Lower lobe of right lung (tissue), 2 donors: ENCODE results near the gene DUOX1. TPM values are rescaled to one million over a fixed set of nuclear protein-coding genes. Genes with fewer than 3 reads are reported as not detected.
A peak's percentile ranks its signal among the peaks of the same experiment; 100 is the strongest.

ENCODE experiments used
- ATAC-seq, 2 donors: fragments of 200-7000 bp; cut with Tn5 transposase; one replicate each; pipeline ENCODE4 v1.9.1; 2020 to 2022; ENCODE audit warnings: mild to moderate bottlenecking in 2 of 2, moderate library complexity in 2 of 2
- DNase-seq: peaks from one replicate; pipeline ENCODE4 v3.0.0-alpha.2; 2020
- H3K27ac ChIP-seq: fragments of 200-600 bp; one replicate; pipeline ENCODE4 v1.8.0; 2022
- H3K27me3 ChIP-seq: fragments of 200-600 bp; one replicate; pipeline ENCODE4 v1.8.0; 2022; ENCODE audit warnings: low read depth
- H3K36me3 ChIP-seq: fragments of 200-600 bp; one replicate; pipeline ENCODE4 v1.8.0; 2022; ENCODE audit warnings: mild to moderate bottlenecking
- H3K4me1 ChIP-seq: fragments of 200-600 bp; one replicate; pipeline ENCODE4 v1.8.0; 2022
- H3K4me3 ChIP-seq: fragments of 200-600 bp; one replicate; pipeline ENCODE4 v1.8.0; 2022; ENCODE audit warnings: mild to moderate bottlenecking
- H3K9me3 ChIP-seq: fragments of 200-600 bp; one replicate; pipeline ENCODE4 v1.8.0; 2022
- intact Hi-C: fragments of 100-400 bp; cut with DNase I; formaldehyde crosslinking; loops from one replicate; pipeline ENCODE4 v1.11.0; 2022
- total RNA-seq: library from RNA; stranded (reverse); fragmentation: NEBNext Ultra II Directional; extraction: Animal tissue kit (Norgen Biotek cat#: 25700); gene quantifications from one replicate; pipeline ENCODE4 v1.2.1, GENCODE V29; 2021
- TF ChIP-seq, protein P1 (sequence below): fragments of 200-600 bp; IDR thresholded peaks from one replicate; pipeline ENCODE4 v1.8.0; 2022; ENCODE audit warnings: antibody characterized with exemption, mild to moderate bottlenecking
- donor health status: DM: no; HTN: yes; CAD: no; lungs with severe emphysema.

DUOX1 gene
- total RNA-seq, 1 donor from 2014 or later, result 317 TPM

DNA sequence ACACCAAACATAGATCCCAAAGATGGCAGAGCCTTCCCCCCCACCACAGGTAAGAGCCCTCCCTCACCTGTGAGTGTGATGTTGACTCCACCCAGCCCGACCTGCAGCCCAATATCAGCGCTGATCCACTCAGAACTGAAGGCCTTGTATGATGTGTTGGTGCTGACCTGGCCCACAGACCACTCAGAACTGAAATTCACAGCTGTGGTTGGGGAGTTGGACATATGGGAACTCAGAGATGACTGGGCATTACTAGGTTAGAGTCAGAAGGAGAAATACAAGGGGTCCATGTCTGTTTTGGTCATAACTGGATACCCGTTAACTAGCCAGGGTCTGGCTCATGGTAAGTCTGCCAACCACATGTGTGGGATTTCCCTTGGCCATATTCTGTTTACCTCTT lies 8.8 kb upstream of the DUOX1 start:
- H3K9me3 ChIP-seq, result no peaks in the 10 kb centered on the region
- peaks cover 18% of the 10 kb centered on the region for H3K4me1 ChIP-seq
- H3K4me3 ChIP-seq, result no peak overlapping the region
- DNase-seq (peak; percentile 12), ATAC-seq (no peak)
- peaks cover 35% of the 10 kb centered on the region for H3K27me3 ChIP-seq
- H3K36me3 ChIP-seq, result peaks cover 8% of the 10 kb centered on the region
- intact Hi-C loops, result no loop called here
- no peak overlapping the region for H3K27ac ChIP-seq
- TF ChIP-seq, protein P1, sequence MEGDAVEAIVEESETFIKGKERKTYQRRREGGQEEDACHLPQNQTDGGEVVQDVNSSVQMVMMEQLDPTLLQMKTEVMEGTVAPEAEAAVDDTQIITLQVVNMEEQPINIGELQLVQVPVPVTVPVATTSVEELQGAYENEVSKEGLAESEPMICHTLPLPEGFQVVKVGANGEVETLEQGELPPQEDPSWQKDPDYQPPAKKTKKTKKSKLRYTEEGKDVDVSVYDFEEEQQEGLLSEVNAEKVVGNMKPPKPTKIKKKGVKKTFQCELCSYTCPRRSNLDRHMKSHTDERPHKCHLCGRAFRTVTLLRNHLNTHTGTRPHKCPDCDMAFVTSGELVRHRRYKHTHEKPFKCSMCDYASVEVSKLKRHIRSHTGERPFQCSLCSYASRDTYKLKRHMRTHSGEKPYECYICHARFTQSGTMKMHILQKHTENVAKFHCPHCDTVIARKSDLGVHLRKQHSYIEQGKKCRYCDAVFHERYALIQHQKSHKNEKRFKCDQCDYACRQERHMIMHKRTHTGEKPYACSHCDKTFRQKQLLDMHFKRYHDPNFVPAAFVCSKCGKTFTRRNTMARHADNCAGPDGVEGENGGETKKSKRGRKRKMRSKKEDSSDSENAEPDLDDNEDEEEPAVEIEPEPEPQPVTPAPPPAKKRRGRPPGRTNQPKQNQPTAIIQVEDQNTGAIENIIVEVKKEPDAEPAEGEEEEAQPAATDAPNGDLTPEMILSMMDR, result no peak

DNA sequence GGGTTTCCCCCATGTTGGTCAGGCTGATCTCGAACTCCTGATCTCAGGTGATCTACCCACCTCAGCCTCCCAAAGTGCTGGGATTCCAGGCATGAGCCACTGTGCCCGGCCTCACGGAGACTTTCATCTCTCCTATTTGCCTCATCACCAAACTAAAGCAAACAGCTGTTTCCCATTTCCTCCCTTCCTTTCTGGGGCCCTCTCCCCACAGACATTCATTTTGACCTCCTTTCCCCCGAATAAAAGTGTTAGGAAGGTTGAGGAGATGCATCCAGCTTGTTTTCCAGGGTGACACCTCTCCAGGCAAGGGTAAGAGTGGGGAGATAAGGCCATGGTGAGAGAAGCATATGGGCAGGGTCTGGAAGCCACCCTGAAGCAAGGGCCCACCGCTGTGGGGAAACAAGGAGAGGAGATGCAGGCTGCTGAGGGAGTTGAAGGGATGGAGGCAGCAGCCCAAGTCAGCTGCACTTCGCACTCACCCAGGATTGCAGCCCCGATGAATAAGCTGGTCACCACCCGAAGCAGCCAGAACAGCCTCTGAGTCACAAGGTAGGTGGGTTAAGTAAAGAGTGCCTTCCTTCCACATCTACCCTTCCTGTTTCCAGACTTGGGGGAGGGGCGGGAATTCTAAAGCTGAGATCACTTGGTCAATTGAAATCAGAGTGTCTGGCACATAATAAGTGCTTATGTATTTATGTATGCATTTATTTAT lies 7.9 kb upstream of the DUOX1 start:
- no peaks in the 10 kb centered on the region for H3K9me3 ChIP-seq
- no peak overlapping the region for H3K27ac ChIP-seq
- DNase-seq (peak; percentile 33), ATAC-seq (no peak)
- intact Hi-C loops, result no loop called here
- no peak overlapping the region for H3K4me3 ChIP-seq
- H3K27me3 ChIP-seq, result peaks cover 31% of the 10 kb centered on the region
- TF ChIP-seq, protein P1, result no peak
- peaks cover 8% of the 10 kb centered on the region for H3K36me3 ChIP-seq
- peaks cover 11% of the 10 kb centered on the region for H3K4me1 ChIP-seq

DNA sequence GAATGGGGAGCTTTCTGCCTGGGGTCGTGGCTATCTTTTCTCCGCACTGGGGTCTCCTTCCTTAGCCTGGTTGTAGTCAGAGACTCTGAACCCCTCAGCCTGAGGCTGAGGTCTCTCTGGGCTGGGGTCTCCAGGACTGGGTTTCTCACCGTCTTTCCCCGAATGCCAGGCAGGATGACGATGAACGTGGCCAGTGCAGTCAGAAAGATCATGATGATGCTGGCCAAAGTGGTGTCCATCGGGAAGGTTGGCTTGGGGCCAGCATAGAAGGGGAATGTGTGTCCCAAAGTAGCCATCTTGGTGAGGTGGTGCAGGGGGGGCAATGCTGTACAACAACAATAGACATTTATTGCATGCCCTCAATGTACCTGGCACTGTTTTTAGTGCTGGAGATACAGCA lies 7.1 kb upstream of the DUOX1 start:
- H3K27me3 ChIP-seq, result peaks cover 27% of the 10 kb centered on the region
- peaks cover 4% of the 10 kb centered on the region for H3K4me1 ChIP-seq
- no peak overlapping the region for H3K4me3 ChIP-seq
- H3K27ac ChIP-seq, result no peak overlapping the region
- H3K9me3 ChIP-seq, result no peaks in the 10 kb centered on the region
- intact Hi-C loops, result no loop called here
- ATAC-seq (no peak), DNase-seq (peak; percentile 24)
- peaks cover 8% of the 10 kb centered on the region for H3K36me3 ChIP-seq
- TF ChIP-seq, protein P1, result no peak

DNA sequence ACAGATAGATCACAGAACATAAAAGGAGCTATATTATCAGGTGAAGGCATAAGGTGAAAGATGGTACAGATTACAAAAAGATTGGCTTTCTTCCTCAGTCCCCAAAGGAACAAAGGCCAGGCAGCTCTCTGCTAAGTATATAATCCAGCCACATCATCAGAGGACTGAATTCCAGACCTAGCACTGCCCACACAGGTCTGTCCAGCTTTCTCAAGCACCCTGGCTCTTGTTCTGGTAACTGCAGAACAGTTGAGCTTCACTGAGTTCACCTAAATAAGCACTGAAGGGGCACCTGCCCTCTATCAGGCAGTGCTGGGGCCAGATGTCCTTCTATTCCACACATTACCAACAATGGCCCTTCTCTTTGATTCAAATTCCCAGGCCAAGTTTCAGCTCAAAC lies 6.4 kb upstream of the DUOX1 start:
- Histone ChIP-seq H3K27me3 (peaks cover 30% of the 10 kb centered on the region), H3K36me3 (peaks cover 8% of the 10 kb centered on the region), H3K4me3 (no peak overlapping the region), H3K27ac (no peak overlapping the region), H3K9me3 (no peaks in the 10 kb centered on the region), H3K4me1 (no peaks in the 10 kb centered on the region)
- peak; percentile 43 for DNase-seq
- TF ChIP-seq, protein P1, result no peak
- intact Hi-C loops, result no loop called here
- ATAC-seq, result peak; percentile 50 to 68

DNA sequence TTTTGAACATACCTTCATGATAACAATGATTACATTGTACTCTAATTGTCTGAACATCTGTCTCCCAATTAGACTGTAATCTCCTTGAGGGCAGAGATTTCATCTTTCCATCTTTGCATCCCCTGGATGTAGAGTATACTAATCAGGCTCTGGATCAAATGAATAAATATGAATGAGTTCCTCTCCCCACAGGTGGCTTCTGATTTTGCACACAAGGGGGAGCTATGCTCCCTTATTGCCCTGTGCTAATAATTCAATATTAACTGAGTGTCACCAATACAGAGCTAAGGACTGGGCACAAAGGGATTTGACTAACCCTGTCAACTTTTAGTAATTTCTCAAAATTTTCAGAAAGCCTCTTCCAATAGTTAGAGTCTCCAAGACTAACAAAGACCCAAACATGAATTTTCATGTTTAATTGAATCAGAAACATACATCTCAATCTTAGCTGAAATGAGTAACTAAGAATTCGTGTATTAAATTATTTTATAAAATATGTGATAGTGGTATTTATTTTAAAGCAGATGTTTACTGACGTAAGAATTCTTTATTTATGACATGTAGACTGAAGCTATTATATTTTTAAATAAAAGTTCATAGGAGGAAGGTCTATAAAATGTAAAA lies 3.1 kb upstream of the DUOX1 start:
- H3K27ac ChIP-seq, result no peak overlapping the region
- ATAC-seq (no peak), DNase-seq (peak; percentile 14)
- H3K9me3 ChIP-seq, result no peaks in the 10 kb centered on the region
- no peaks in the 10 kb centered on the region for H3K4me1 ChIP-seq
- no peaks in the 10 kb centered on the region for H3K36me3 ChIP-seq
- intact Hi-C loops, result no loop called here
- TF ChIP-seq, protein P1, result peak; percentile 73
- no peak overlapping the region for H3K4me3 ChIP-seq
- peaks cover 36% of the 10 kb centered on the region for H3K27me3 ChIP-seq
